Liver (tissue), 9 donors: ENCODE results near the gene HSD17B3. TPM values are rescaled to one million over a fixed set of nuclear protein-coding genes. Genes with fewer than 3 reads are reported as not detected.

Experiments
- DNase-seq: peaks from one replicate; pipeline ENCODE4 v3.0.0-alpha.2; 2017; ENCODE audit warnings: low spot score
- H3K27ac ChIP-seq, 2 donors: one replicate each; pipeline ENCODE4 v1.7.0; 2013; ENCODE audit warnings: inconsistent platforms in 2 of 2, low read length in 2 of 2, control low read depth in 1 of 2, low read depth in 1 of 2, mild to moderate bottlenecking in 1 of 2
- H3K27me3 ChIP-seq, 4 donors: one replicate each; pipeline versions ENCODE4 v1.6.1 to v1.7.0; 2013; ENCODE audit warnings: low read length in 3 of 4, inconsistent platforms in 1 of 4, mild to moderate bottlenecking in 1 of 4, moderate library complexity in 1 of 4; ENCODE audit not compliant: control insufficient read depth in 4 of 4, insufficient read depth in 4 of 4
- H3K36me3 ChIP-seq, 4 donors: one replicate each; pipeline versions ENCODE4 v1.6.1 to v1.7.0; 2013; ENCODE audit warnings: low read length in 3 of 4, mild to moderate bottlenecking in 3 of 4, low read depth in 1 of 4, moderate library complexity in 1 of 4; ENCODE audit not compliant: control insufficient read depth in 4 of 4, insufficient read depth in 3 of 4
- H3K4me1 ChIP-seq, 4 donors: one replicate each; pipeline versions ENCODE4 v1.6.1 to v1.7.0; 2013; ENCODE audit warnings: low read length in 3 of 4, mild to moderate bottlenecking in 3 of 4, moderate library complexity in 1 of 4; ENCODE audit not compliant: control insufficient read depth in 4 of 4, insufficient read depth in 4 of 4
- H3K4me3 ChIP-seq, 3 donors: one replicate each; pipeline versions ENCODE4 v1.6.1 to v1.7.0; 2013; ENCODE audit warnings: low read length in 3 of 3, control low read depth in 1 of 3, low read depth in 1 of 3, mild to moderate bottlenecking in 1 of 3
- H3K9ac ChIP-seq, 2 donors: one replicate each; pipeline ENCODE4 v1.7.0; 2013; ENCODE audit warnings: low read length in 2 of 2, mild to moderate bottlenecking in 2 of 2, moderate library complexity in 2 of 2, control low read depth in 1 of 2, low read depth in 1 of 2
- H3K9me3 ChIP-seq, 4 donors: one replicate each; pipeline versions ENCODE4 v1.6.1 to v1.7.0; 2013; ENCODE audit warnings: low read length in 3 of 4; ENCODE audit not compliant: control insufficient read depth in 4 of 4
- EGR1 ChIP-seq, 2 donors: IDR thresholded peaks; 2 replicates each; pipeline ENCODE4 v1.6.1; 2016 to 2018; ENCODE audit warnings: antibody characterized with exemption in 2 of 2, low read depth in 2 of 2
- FOXA1 ChIP-seq: IDR thresholded peaks from 2 replicates; pipeline ENCODE4 v1.6.1; 2016; ENCODE audit warnings: antibody characterized with exemption
- FOXA2 ChIP-seq: IDR thresholded peaks from 2 replicates; pipeline ENCODE4 v1.6.1; 2016; ENCODE audit warnings: antibody characterized with exemption
- GABPA ChIP-seq, 2 donors: IDR thresholded peaks in 1 of 2; conservative IDR thresholded peaks in 1 of 2; 2 replicates each; pipeline ENCODE4 v1.6.1; 2016; ENCODE audit warnings: antibody characterized with exemption in 2 of 2, mild to moderate bottlenecking in 1 of 2, moderate library complexity in 1 of 2
- HNF4A ChIP-seq, 2 donors: conservative IDR thresholded peaks; 2 replicates each; pipeline ENCODE4 v1.6.1; 2016; ENCODE audit warnings: antibody characterized with exemption in 2 of 2, mild to moderate bottlenecking in 2 of 2
- HNF4G ChIP-seq: IDR thresholded peaks from 2 replicates; pipeline ENCODE4 v1.6.1; 2016; ENCODE audit warnings: antibody characterized with exemption
- JUND ChIP-seq, 2 donors: IDR thresholded peaks; 2 replicates each; pipeline ENCODE4 v1.6.1; 2016; ENCODE audit warnings: antibody characterized with exemption in 2 of 2
- MAX ChIP-seq: IDR thresholded peaks from 2 replicates; pipeline ENCODE4 v1.6.1; 2016; ENCODE audit warnings: antibody characterized with exemption
- NR2F2 ChIP-seq: IDR thresholded peaks from 2 replicates; pipeline ENCODE4 v1.6.1; 2016; ENCODE audit warnings: antibody characterized with exemption
- RAD21 ChIP-seq, 2 donors: IDR thresholded peaks; 2 replicates each; pipeline ENCODE4 v1.6.1; 2016; ENCODE audit warnings: antibody characterized with exemption in 2 of 2, mild to moderate bottlenecking in 2 of 2
- REST ChIP-seq: IDR thresholded peaks from 2 replicates; pipeline ENCODE4 v1.6.1; 2016; ENCODE audit warnings: antibody characterized with exemption, mild to moderate bottlenecking
- RXRA ChIP-seq, 2 donors: IDR thresholded peaks; 2 replicates each; pipeline ENCODE4 v1.6.1; 2017 to 2018; ENCODE audit warnings: antibody characterized with exemption in 2 of 2, mild to moderate bottlenecking in 1 of 2
- SP1 ChIP-seq: IDR thresholded peaks from 2 replicates; pipeline ENCODE4 v1.6.1; 2018; ENCODE audit warnings: antibody characterized with exemption, mild to moderate bottlenecking
- TAF1 ChIP-seq: conservative IDR thresholded peaks from 2 replicates; pipeline ENCODE4 v1.6.1; 2016; ENCODE audit warnings: antibody characterized with exemption, mild to moderate bottlenecking
- YY1 ChIP-seq: IDR thresholded peaks from 2 replicates; pipeline ENCODE4 v1.6.1; 2016; ENCODE audit warnings: antibody characterized with exemption, mild to moderate bottlenecking
- WGBS: extraction: QIAGEN DNeasy Blood & Tissue Kit; methylation state at CpG from one replicate; pipeline ENCODE4 v1.1.7; 2013; 5-methylcytosine and 5-hydroxymethylcytosine counted together
- polyA plus RNA-seq, 2 donors: library from polyadenylated mRNA; stranded (reverse) in 1 of 2; unstranded in 1 of 2; fragments of 200-250 nt in 1 of 2; fragments of >200 nt in 1 of 2; fragmentation: Nextera tagmentation in 1 of 2; extraction: Ambion mirVana in 1 of 2; gene quantifications; one replicate each; pipeline versions ENCODE4 v1.2.1 to v1.2.3, GENCODE V29; 2013 to 2015
- total RNA-seq, 2 donors: library from RNA; depleted of rRNA; stranded (reverse); fragments of >200 nt; gene quantifications; one replicate each; pipeline ENCODE4 v1.2.3, GENCODE V29; 2014
- TF ChIP-seq, protein P1 (sequence below): IDR thresholded peaks from 2 replicates; pipeline ENCODE4 v1.6.1; 2016; ENCODE audit warnings: antibody characterized with exemption
- TF ChIP-seq, protein P2 (sequence below): IDR thresholded peaks from 2 replicates; pipeline ENCODE4 v1.6.1; 2016; ENCODE audit warnings: antibody characterized with exemption
- TF ChIP-seq, protein P3 (sequence below): fragments of 150-350 bp; IDR thresholded peaks from 2 replicates; pipeline ENCODE4 v1.5.1; 2017; ENCODE audit warnings: improper control_type of control experiment, low read depth, low read length; ENCODE audit not compliant: missing input control
- donor health status: healthy.
- donor health status: healthy.
- donor health status: healthy.
- donor health status: healthy.
- donor health status: healthy.

HSD17B3 gene
- total and polyA plus RNA-seq, 4 donors, result 0.75 to 1.6 (median 0.96) TPM

DNA sequence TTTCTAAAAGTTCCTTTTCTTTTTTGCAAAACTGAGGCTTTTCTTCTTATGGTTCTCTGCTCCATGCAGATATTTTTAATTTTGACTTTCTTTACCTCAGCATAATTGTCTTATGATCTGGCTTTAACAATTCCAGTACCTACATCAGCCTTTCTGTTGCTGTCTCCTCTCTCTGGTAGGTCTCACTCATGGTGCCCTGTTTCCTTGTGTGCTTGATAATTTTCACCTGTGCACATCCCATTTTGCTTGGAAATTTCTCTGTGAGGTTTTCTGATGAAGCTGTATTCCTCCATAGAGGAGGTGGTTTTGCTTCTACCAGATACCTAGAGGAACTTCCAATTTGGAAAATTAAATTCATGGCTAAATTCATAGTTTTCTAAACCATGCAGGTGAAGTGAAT, 2.3 kb upstream of the HSD17B3 start (continued):
- TF ChIP-seq, protein P1, sequence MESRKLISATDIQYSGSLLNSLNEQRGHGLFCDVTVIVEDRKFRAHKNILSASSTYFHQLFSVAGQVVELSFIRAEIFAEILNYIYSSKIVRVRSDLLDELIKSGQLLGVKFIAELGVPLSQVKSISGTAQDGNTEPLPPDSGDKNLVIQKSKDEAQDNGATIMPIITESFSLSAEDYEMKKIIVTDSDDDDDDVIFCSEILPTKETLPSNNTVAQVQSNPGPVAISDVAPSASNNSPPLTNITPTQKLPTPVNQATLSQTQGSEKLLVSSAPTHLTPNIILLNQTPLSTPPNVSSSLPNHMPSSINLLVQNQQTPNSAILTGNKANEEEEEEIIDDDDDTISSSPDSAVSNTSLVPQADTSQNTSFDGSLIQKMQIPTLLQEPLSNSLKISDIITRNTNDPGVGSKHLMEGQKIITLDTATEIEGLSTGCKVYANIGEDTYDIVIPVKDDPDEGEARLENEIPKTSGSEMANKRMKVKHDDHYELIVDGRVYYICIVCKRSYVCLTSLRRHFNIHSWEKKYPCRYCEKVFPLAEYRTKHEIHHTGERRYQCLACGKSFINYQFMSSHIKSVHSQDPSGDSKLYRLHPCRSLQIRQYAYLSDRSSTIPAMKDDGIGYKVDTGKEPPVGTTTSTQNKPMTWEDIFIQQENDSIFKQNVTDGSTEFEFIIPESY, result no peak
- TF ChIP-seq EGR1 (IDR thresholded peaks at IDR 0.05; ENCODE audit: low read depth in 2 of 2) (no peak), YY1 (no peak), FOXA1 (no peak), SP1 (no peak), RAD21 (IDR thresholded peaks at IDR 0.05) (no peak)

DNA sequence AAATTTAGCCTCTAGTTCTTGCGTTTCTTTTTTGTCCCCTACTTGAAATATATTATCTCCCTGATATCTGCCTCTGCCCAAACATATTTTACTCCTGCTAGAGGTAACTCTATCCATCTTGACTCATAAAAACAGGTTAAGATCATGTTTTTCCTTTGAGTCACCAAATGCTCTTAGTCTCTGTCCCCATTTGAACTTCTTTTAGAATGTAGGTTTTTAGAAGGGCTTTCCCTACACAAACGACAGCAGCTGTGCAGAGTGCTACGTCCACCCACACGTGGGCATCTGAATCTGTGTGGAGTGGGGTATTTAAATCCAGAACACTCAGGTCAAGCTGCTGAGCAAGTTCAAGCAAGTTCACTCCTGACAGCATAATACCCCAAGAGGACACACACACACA, 2.2 kb downstream of the HSD17B3 start:
- Histone ChIP-seq H3K36me3 (no peaks in the 10 kb centered on the region), H3K4me1 (no peaks in the 10 kb centered on the region), H3K9ac (no peak overlapping the region), H3K27me3 (no peaks in the 10 kb centered on the region), H3K9me3 (peaks cover 0 to 2% (median 0%) of the 10 kb centered on the region in 4 donors), H3K4me3 (no peak overlapping the region), H3K27ac (no peak overlapping the region)
- WGBS, result 90% methylated on average over 4 of the region's 4 CpGs
- TF ChIP-seq RXRA (IDR thresholded peaks at IDR 0.05), result no peak
- no peak for TF ChIP-seq FOXA1
- no peak for DNase-seq

GRCh38 chr9:96294159-96294545, 7.8 kb downstream of the HSD17B3 start:
- no peaks in the 10 kb centered on the region for H3K27me3 ChIP-seq

More at GRCh38 chr9:96294159-96294545, 7.8 kb downstream of the HSD17B3 start:
- Histone ChIP-seq H3K9me3 (peaks cover 0 to 2% (median 0%) of the 10 kb centered on the region in 4 donors), H3K27ac (no peak overlapping the region), H3K4me3 (no peak overlapping the region), H3K36me3 (no peaks in the 10 kb centered on the region), H3K4me1 (no peaks in the 10 kb centered on the region), H3K9ac (no peak overlapping the region)
- TF ChIP-seq RAD21 (IDR thresholded peaks at IDR 0.05), result no peak
- no peak for TF ChIP-seq JUND (IDR thresholded peaks at IDR 0.05)
- TF ChIP-seq, protein P1, result no peak
- TF ChIP-seq RXRA (IDR thresholded peaks at IDR 0.05), result no peak
- no peak for TF ChIP-seq FOXA1
- TF ChIP-seq EGR1 (IDR thresholded peaks at IDR 0.05; ENCODE audit: low read depth in 2 of 2), result no peak
- no peak for TF ChIP-seq HNF4G
- no peak for TF ChIP-seq MAX
- TF ChIP-seq TAF1, result no peak
- no peak for TF ChIP-seq HNF4A (conservative IDR thresholded peaks at IDR 0.05)
- TF ChIP-seq SP1, result no peak
- TF ChIP-seq FOXA2, result no peak
- TF ChIP-seq YY1, result no peak
- TF ChIP-seq, protein P2, sequence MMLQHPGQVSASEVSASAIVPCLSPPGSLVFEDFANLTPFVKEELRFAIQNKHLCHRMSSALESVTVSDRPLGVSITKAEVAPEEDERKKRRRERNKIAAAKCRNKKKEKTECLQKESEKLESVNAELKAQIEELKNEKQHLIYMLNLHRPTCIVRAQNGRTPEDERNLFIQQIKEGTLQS, result no peak
- no peak for TF ChIP-seq REST
- TF ChIP-seq GABPA (IDR thresholded peaks at IDR 0.05 in 1 of 2, conservative IDR thresholded peaks at IDR 0.05 in 1 of 2), result no peak
- TF ChIP-seq, protein P3, sequence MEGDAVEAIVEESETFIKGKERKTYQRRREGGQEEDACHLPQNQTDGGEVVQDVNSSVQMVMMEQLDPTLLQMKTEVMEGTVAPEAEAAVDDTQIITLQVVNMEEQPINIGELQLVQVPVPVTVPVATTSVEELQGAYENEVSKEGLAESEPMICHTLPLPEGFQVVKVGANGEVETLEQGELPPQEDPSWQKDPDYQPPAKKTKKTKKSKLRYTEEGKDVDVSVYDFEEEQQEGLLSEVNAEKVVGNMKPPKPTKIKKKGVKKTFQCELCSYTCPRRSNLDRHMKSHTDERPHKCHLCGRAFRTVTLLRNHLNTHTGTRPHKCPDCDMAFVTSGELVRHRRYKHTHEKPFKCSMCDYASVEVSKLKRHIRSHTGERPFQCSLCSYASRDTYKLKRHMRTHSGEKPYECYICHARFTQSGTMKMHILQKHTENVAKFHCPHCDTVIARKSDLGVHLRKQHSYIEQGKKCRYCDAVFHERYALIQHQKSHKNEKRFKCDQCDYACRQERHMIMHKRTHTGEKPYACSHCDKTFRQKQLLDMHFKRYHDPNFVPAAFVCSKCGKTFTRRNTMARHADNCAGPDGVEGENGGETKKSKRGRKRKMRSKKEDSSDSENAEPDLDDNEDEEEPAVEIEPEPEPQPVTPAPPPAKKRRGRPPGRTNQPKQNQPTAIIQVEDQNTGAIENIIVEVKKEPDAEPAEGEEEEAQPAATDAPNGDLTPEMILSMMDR, result no peak
- no peak for TF ChIP-seq NR2F2
- DNase-seq, result no peak
- WGBS, result 96% methylated on average over 3 of the region's 3 CpGs
